GM18502 (cell line): ENCODE measurements around the gene HIRA.
A peak's percentile ranks its signal among the peaks of the same experiment; 100 is the strongest.
"Not testable (repeated sequence)": the region's sequence is repeated elsewhere in the genome, so short reads cannot be mapped to it uniquely, and the experiment has no call there.

Experiments
- ATAC-seq: cut with Tn5 transposase; IDR thresholded peaks from one replicate; pipeline ENCODE4 v1.9.1; 2021; ENCODE audit warnings: mild to moderate bottlenecking; ENCODE audit not compliant: unreplicated experiment, poor library complexity

The HIRA gene

DNA sequence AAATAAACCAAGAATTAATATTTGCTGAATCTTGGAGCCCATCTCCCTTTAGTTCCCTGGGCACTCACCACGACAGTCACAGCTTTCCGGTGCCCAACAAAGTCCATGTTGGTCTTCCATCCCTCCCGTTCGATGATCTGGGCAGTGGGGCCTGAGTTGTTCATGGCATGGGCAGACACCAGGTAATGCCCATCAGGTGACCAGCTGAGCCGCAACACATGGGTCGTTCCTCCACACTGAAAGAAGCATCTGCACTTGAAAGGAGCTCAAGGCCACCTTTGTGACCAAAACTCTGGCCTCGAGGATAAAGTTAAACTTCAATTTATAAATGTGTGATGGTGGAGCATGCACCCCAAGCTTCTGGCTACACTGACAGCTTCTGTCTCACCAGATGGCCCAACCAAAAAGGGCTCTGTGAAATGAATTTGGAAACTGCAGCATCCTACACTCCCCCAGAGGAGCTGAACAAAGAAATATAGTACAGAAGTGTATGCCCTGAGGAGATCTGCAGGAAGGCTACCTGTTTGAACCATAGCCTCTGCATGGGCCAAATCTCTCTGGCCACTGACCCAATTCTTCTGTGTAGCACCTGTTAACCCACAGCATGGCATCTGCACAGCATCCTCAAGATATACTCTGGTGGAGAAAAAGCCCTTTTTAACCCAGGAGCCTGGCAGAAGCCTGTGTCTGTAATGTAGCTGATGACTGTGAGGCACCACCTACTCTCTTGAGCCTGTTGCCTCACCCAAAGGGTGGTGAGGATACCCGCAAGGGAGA, 37.1 kb downstream of the HIRA start:
- ATAC-seq = no peak

DNA sequence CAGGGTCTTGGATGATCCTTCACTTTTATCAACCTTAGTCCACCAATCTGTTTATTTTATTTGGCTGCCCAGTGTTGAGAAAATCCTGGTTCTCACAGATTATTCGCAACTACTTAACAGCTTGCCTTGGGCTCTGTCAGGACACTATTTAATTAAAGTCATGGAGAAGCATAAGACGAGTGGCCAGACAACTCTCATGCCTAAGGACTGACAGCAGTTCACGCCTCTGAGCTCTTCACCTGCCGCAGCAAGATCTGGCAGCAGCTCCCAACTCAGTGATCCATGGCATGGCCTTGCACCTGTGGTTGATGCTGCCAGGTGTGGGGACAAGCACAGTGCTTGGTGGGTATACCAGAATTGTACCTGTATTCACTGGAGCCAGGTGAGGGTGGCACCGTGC, 37.8 kb downstream of the HIRA start:
- no peak for ATAC-seq

DNA sequence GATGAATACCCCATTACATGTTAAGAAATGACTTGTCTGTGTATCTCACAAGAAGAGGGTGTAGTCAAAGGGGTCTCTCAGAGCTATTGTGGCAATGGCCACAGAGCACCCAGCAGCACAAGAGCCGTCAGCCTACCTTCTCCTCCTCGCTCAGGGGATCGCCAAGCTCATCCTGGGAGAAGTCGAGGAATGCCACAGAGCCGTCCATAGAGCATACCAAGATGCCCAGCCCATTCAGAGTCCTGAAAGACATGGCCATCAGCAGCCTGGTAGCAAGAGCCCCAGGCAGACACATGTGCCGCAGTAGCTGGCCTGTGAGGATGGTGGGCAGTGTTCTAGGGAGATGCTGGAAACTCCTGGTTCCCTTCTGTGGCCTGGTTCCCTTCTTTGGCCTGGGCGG, 44.0 kb downstream of the HIRA start:
- ATAC-seq = no peak

DNA sequence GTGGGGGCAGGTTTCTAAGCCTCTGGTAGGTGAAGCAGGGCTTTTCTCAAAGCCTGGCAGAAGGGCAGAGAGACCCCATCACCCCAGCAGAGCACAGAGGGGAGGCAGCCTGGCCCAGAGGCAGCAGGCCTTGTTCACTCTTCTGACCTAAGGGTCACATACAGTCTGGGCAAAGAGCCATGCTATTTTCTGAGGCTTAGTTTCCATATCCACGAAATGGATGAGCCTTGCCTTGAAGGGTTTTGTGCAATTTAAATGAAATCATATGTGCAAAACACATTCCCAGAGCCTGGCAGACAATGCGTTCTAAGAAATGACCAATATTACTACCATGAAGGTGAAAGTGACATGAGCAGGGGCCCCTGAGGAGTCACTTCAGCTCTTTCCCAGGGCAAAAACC, 44.5 kb downstream of the HIRA start:
- ATAC-seq = no peak

DNA sequence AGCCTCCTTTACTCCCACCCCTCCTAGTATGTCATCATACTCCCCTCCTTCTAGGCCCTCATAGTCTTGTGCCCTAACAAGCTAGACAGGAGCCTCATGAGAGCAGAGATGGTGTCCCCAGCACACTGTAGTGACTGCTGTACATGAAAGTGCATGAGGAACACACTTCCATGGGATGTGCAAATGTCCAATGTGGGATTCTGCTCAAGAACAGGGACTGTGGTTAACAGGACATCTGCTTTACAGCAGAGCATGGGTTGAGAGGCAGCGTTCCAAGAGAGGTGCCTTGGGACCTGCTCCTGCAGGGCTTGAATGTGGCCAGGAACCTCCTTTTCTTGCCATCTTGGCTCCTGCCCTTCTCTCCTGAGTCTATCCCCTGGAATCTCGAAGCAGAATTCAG, 45.3 kb downstream of the HIRA start:
- no peak for ATAC-seq

DNA sequence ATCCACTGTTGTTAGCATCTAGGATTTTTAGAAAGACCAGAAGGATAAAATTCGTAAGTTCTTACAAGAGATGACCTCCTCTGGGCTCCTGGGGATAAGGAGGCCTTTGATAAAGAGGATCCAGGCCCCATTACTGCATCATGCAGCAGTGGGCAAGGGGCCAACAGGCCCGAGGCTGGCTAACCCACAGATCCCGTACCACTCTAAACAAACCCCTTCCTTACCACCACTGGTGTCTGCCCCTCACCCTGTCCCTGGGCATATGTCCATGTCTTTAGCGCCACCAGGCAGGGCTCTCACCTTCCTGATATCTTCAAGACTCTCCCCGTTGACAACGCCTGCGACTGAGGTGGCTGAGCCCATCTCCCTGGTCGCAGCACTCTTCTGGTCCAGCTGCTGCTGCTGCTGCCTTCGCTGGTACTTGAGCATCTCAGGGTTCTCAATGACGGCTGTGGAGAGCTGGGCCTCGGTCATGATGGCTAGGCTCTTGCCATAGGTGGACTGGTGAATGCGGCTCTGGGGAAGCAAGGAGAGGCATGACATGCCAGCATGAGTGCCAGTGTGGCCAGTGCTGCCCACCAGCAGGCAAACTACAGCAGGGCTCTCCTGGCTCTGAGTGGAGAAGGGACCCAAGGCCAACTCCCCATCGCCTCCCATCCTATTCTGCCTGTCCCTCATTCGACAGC, 46.2 kb downstream of the HIRA start:
- no peak for ATAC-seq

DNA sequence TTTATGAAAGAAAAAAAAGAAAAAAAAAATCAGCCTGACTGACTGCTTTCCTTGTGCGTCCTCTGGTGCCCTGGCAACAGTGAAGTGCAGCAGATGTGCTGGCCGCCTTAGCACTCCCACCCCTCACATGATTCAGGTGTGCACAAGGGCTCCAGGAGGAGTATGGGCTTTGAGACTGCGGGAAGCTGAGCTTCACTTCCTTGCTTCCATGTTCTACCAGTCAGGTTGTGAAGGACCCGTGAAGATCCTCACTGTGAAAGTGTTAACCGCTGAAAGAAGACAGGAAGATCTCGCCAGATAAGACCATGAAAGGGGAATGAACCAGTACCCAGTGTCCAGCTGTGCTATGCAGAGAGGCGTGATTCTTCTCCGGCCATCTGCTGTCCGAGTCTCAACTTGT, 48.2 kb downstream of the HIRA start:
- ATAC-seq = no peak

DNA sequence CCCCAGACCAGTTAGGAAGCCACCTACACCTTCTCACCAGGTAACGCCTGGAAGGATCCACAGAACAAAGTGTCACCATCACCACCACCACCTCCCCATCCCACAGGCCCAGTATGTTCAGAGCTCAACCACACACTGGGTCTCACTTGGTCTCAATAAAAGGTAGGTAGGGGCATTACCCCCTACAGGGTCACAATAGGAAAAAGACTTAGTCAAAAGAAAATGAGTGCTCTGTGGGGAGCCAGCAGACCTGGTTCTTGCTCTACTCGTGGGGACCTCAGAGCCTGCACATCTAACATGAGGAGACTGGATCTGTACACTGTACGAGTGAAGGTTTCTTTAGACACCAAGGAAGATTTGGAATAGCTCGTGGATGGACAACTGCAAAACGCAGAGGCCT, 49.3 kb downstream of the HIRA start:
- no peak for ATAC-seq

DNA sequence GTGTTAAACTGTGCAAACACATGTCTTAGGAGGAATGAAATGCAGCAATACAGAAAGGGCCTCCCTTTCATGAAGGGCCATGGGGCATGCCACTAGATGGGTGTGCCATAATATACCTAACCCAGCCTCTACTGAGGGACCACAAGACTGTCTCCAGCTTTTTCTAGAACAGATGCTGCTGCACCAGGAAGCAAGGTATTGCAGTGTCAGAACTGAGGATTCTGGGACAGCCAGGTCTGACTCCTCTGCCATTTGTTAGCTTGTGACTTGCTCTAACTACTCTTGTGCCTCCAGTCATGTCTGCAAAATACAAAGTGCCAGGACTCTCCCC, 53.2 kb downstream of the HIRA start:
- no peak for ATAC-seq

DNA sequence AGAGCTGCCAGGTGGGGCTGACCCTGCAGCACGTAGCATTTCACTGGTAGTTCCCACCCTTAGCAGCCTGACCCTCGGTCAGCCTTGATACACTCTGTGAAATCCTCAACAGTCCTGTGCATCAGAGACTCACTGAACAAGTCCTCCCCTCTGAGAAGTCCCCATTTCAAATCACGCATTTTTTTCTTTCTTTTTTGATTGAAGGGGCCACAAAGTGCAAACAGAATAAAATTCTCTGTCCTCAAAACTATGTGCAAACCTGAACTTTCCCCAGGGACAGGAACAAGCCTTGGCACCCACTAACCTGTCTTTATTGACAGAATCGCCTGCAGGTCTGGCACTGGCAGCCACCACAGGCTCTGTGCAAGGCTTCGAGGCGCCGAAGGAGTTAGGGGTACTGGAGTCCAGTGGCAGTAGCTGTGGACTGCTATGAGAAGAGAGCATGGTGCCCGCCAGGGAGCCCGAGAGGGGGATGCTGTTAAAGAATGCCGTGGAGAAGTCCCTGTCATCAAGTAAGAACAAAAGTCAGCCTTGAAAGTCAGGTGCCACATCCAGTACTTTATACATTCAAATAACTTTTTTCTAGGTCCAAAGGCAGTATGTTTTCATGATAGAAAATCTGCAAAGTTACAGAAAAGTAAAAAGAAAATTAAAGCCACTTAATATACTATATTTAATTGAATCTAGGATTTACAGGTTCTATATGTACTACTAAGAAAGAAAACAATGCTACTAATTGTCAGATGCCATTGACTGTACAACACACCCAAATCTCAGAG, 53.8 kb downstream of the HIRA start:
- ATAC-seq = no peak

DNA sequence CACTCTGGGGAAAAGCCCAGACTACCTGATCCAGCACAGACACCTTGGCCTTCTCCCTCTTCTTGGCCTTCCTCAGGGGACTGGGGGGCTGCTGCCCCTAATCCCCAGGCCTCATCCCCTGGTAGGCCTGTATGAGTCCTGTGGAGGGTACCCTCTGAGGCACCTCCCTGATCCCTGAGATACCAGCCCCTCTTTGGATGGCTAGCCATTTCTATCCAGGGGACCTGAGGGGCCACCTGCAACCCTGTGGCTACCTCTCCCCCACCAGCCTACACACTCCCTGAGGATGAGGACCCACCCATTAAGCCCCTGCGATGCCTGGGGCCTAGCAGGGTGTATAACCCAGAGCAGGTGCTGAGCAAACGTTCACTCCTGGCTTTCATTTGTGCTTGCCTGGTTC, 54.6 kb downstream of the HIRA start:
- no peak for ATAC-seq

DNA sequence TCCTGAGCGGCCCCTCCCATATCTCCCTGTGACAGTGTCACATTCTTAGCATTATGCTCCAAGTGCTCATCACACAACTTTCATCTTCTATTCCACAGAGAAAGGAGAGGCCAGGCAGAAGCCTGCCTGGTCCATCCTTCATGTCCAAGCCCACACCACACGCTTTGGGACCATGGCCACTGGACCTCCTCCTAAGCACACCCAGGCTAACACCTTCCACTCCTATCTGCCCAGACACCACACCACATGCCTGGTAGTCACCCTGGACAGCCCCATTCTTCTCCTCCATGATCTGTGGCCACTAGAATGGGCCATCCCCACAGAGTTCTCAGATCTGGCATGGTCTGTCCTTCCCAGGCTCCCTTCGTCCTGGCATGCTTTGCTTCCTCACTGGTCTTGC, 55.3 kb downstream of the HIRA start:
- no peak for ATAC-seq

DNA sequence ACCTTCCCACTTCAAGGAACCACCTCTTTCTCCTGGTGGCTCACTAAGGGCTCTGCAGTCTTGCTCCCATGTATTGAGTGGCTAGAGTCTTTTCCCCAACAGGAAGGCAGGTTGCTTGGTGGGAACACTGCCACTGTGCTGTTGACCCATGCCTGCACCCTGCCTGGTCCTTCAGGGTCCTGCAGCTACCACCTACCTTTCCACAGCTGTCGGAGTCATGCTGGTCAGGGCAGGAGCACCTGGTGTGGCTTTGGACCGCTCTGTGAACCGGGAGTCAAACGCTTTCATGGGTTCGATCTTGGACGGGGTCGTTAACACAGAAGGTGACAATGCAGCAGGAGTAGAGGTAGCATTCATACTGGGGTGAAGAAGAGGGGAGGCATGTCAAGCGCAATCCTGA, 56.1 kb downstream of the HIRA start:
- ATAC-seq = no peak

DNA sequence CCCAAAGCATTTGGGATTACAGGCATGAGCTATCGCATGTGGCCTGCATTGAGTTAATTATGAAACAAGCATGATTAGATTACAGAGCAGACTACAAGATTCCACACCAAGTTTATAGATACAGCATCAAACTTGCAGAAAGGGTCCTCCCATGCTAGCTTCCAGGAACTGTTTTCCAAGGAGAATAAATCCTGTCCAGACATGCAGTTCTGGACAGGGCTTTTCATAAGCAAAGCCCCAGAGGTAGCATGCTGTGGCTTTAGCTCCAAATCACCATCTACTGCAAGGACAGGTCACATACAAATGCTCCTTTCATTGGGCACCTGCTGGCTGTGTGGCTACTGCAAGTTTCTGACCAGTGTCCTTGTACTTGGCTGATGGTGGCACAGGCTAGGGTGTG, 57.1 kb downstream of the HIRA start:
- ATAC-seq = no peak

DNA sequence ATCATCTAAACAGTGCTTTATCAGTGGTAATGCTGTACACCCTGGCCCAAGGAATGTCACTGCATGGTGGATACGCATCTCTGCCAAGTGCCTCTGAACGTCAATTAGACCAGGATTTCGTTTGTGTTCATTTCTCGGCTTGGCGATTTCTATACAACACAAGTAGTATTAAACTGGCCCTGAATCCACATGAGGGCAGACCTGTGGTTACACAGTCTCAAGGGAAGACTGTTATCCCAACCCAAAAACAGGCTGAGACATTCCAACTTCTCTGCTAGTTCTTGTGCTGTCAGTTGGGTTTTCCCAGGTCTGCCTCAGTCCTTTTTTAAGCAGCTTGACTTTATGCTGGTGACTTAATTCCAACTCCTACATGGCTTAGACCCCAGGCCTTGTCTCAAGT, 58.1 kb downstream of the HIRA start:
- no peak for ATAC-seq

DNA sequence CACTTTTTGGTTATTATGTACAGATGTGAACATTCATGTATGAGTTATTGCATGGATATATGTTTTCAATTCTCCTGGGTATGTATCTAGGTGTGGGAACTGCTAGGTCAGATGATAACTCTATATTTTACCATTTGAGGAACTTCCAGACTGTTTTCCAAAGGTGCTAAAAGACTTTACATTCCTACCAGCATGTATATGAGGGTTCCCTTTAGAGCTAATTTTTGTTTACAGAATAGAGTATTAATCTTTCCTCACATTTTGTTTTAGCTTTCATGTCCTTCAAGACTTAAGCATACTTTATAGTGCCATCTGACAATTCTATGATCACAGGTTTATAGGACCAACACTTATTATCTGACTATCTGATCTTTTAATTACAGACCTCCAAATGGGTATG, 59.6 kb downstream of the HIRA start:
- ATAC-seq = no peak

DNA sequence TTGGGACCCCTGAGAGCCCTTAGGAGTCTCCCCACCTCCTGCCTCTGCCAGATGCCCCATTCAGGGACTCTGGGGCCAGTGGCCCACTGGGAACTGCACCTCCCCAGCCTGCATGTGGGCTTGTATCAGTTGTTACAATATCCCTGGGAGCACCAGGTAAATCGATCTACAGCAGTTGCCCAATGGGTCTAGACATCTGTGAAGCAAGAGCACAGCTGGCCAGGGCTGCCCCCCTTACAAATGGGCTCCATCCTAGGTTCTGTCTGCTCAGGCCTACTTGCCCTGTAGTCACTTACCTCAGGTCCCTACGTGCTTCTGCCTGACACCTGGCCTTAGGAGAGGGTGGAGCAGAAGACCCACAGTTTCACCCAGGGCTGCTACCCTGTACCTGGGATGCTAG, 62.7 kb downstream of the HIRA start:
- ATAC-seq = no peak

DNA sequence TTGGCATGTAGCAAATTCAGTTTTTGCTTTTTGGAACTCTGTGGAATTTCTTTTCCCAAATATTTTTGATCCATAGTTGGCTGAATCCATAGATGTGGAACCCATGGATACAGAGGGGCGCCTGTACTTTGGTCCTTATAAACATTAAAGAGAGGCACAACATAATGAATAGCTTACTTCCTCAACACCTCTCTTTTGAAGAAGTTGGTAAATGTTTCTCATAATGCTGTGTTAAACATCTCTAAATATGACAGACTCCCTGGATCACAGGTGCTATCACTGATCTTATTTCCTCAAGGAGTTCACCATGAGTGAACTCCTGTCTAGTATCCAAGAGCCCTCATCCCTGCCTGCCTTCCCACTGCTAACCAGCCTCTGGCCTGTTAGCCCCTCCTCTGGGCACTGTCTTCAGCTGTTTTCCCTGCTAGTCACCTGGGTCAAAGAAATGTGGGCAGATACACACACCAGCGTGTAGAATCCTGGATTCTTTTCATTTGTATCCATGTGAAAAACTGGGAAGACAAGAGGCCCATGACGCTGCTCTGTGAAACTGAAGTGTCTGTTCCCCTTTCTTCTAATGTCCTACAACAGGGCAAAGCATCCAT, 63.7 kb downstream of the HIRA start:
- ATAC-seq = no peak

DNA sequence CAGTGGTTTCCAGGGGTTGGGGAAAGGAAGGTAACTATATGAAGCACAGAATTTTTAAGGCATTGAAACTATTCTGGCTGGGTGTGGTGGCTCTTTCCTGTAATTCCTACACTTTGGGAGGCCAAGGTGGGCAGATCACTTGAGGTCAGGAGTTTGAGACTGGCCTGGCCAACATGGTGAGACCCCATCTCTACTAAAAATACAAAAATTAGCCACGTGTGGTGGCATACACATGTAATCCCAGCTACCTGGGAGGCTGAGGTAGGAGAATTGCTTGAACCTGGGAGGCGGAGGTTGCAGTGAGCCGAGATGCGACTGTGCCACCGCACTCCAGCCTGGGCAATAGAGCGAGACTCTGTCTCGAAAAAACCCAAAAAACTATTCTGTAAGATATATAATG, 68.0 kb downstream of the HIRA start:
- not testable (repeated sequence) for ATAC-seq

DNA sequence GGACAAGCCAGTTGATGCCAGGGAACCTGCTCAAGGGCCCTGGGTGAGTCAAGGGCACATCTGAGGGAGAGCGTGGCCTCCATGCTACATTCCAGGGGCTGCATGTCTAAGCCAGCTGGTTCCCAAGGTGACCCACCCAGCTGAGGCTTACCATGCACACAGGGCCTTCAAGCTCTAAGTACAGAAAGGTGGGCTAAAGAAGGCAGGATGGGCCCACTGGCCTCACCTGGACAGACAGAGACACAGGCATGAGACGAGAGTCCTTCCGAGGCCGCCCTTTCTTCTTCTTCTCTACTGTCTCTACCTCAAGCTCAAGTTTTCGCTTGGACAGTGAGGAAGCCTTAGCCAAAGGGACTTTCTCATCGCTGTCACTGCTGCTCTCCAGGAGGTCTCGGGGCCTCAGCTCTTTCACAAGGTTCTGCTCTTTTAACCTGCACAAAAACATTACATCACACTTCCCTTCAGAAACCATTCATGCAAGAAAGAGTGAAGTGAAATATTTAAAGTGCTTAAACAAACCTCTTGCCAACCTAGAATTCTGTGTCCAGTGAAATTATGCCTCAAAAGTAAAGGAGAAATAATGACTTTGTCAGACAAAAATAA, 69.9 kb downstream of the HIRA start:
- peak; percentile 83 for ATAC-seq

DNA sequence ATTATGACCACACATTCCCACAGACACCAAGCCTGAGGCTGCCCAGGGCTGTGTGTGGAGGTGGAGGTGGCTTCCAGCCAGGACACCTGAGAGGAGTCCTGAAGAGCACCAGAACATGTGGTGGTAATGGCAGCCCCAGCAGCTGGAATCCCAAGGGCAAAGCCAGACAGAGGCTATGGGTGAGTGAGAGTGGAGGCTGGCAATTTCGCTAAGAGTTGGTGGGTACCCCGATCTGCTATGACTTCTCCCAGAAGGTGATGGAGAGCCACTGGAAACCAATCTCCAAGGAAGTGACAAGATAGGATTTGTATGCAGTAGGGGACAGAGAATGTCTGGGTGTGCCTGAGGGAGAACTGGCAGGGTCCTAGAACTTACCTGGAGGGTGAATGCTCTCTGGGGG, 70.7 kb downstream of the HIRA start:
- ATAC-seq = no peak
